NCI-H2196 treated with DMSO at 0.1 percent for 48 hours (cell line): ENCODE results near the gene HEXD.
"Not testable (repeated sequence)": the region's sequence is repeated elsewhere in the genome, so short reads cannot be mapped to it uniquely, and the experiment has no call there.

Source experiments
- DNase-seq: peaks from one replicate; lab custom pipeline; 2025; ENCODE audit not compliant: unreplicated experiment; lab: John Stamatoyannopoulos, UW

Gene HEXD

DNA sequence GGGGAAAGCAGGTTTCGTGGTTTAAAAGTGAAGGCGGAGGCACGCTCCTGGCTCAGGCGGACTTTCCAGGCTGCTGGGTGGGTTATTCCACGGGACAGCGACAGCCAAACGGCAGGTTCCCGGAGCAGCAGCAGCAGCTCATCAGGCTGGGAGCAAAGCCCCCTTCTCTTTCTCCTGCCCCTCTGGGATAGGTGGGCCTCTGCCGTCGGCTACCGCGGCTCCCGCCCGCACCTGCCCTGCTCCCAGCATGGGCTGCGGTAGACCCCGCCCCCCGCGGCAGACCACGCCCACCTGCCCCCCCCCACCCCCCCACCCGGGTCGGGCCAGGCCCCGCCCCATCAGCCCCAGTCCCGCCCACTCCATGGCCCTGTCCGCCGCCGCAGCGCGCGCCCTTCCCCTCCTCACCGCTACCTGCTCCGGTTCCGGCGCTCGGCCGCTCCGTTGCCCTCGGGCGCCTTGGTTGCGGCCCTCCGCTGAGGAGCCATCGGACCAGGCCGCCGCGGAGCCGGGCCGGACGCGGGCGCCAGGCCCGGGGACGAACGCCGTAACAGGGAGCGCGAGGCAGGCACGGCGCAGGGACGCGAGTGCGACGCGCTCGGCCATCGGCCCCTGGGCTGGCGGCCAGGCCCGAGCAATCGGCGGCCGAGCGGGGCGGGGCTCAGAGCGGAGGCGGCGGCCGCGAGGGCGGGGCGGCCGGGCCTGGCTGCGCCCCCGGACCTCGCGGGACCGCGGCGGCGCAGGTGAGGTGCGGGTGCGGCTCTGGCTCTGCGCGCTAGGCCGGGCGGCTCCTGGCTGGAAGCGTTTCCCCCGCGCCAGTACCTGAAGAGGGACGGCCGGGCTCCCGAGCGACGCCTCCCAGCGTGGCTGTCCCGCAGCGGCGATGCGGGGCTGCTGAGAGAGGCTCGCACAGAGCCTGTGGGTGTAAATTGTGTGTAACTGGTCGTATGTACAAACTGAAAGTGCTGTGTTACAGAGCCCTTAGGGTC, at the start of gene HEXD, which contains the start of gene OGFOD3:
Gene HEXD (plus strand): TSS at position 347 of the 986 bp plus-strand sequence. CDS start 1,453 bp downstream, outside the sequence.
Gene OGFOD3 (minus strand): TSS at position 586 of the 986 bp plus-strand sequence. CDS start 101 bp downstream, at position 485.
- DNase-seq = peak; percentile 90

DNA sequence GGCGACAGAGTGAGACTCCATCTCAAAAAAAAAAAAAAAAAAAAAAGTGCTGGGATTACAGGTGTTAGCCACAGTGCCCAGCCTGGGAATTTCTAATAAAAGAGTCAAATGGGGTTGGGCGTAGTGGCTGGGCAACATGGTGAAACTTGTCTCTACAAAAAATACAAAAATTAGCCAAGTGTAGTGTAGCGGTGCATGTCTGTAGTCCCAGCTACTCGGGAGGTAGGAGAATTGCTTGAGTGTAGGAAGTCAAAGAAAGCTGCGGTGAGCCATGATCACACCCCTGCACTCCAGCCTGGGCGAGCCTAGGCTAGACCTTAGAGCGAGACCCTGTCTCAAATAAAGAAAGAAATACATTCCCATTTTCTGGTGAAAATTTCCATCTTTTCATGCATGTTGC, 48.9 kb upstream of the HEXD start:
- no peak for DNase-seq

DNA sequence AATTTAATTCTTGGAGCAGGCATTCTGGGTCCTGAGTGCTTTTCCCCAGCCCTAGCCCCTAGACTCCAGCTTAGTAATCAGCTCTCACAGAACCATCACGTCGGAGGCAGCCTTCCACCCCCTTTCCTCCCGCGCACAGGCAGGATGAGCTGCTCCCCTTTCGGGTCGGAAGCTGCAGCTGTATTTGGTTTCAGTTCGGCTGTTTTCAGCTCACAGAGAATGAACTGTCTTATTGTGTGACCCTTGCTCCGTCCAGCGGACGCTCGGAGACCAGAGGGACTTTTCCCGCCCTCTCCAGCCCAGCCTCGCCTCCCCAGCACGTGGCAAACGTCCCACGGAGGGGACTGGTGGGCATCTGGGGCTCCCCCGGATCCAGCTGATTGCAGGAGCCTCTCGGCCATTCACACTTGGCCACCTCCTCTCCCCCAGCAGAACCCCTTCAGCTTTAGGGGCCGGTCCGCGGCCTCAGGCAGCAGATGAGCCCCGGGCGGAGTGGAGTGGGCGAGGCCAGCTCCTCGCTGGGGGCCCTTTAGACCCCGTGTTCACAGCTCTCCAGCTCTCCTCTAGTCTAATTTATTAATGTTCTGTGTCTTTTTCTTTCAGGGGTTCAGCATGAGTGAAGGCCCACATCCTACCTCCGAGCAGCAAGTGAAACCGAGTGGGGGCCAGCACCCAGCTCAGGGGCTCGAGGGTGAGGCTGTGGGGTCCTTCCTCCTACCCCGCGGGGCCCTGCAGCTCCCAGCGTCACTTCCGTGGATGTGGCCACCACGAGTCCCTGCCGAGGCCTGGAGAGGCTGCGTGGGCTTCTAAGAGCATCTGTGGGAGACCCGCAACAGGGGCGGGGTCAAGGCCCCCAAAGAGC, 47.4 kb upstream of the HEXD start:
- no peak for DNase-seq

- no peak for DNase-seq
Measured at GRCh38 chr17:82371333-82372248, 46.6 kb upstream of the HEXD start, which contains the start of gene UTS2R. UTS2R (plus strand) TSS chr17:82371765; CDS start chr17:82374325, 2,560 bp downstream.

GRCh38 chr17:82372249-82373071, 45.7 kb upstream of the HEXD start:
- DNase-seq = no peak

GRCh38 chr17:82373072-82373452, 45.1 kb upstream of the HEXD start:
- DNase-seq = not testable (repeated sequence)

- DNase-seq = no peak
Measured at GRCh38 chr17:82373731-82374625, 44.2 kb upstream of the HEXD start.

DNA sequence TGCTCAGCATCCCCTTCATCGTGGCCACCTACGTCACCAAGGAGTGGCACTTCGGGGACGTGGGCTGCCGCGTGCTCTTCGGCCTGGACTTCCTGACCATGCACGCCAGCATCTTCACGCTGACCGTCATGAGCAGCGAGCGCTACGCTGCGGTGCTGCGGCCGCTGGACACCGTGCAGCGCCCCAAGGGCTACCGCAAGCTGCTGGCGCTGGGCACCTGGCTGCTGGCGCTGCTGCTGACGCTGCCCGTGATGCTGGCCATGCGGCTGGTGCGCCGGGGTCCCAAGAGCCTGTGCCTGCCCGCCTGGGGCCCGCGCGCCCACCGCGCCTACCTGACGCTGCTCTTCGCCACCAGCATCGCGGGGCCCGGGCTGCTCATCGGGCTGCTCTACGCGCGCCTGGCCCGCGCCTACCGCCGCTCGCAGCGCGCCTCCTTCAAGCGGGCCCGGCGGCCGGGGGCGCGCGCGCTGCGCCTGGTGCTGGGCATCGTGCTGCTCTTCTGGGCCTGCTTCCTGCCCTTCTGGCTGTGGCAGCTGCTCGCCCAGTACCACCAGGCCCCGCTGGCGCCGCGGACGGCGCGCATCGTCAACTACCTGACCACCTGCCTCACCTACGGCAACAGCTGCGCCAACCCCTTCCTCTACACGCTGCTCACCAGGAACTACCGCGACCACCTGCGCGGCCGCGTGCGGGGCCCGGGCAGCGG, 43.4 kb upstream of the HEXD start:
- DNase-seq = no peak

DNA sequence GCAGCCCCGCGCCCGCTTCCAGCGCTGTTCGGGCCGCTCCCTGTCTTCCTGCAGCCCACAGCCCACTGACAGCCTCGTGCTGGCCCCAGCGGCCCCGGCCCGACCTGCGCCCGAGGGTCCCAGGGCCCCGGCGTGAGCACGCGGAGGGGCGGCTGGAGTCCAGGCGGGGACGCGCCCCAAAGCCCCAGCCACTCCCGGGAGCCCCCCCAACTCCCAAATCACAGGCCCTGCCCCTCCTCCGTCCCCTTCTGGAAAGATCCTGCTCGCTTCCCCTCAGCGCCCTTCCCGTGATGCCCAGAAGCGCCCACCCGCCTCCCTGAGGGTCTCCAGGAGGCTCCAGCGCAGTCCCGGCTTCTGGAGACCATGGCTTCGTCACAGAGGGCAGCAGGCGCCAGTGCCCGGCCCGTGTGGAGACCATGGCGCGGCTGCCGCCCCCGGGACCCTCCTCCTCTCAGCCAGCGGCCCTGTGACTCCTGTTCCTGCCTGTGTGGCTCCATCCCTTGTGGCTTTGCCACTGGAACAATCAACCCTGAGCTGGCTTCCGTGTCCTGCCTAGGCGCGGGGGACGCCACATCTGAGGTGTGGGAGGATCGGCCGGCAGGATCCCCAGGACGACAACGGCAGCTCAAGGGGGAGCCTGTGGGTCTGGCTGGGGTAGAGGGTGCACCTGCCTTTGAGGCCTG, 42.6 kb upstream of the HEXD start:
- no peak for DNase-seq

- no peak for DNase-seq
Measured at GRCh38 chr17:82376042-82376730, 42.0 kb upstream of the HEXD start.

GRCh38 chr17:82377294-82377693, 40.9 kb upstream of the HEXD start:
- DNase-seq = not testable (repeated sequence)

DNA sequence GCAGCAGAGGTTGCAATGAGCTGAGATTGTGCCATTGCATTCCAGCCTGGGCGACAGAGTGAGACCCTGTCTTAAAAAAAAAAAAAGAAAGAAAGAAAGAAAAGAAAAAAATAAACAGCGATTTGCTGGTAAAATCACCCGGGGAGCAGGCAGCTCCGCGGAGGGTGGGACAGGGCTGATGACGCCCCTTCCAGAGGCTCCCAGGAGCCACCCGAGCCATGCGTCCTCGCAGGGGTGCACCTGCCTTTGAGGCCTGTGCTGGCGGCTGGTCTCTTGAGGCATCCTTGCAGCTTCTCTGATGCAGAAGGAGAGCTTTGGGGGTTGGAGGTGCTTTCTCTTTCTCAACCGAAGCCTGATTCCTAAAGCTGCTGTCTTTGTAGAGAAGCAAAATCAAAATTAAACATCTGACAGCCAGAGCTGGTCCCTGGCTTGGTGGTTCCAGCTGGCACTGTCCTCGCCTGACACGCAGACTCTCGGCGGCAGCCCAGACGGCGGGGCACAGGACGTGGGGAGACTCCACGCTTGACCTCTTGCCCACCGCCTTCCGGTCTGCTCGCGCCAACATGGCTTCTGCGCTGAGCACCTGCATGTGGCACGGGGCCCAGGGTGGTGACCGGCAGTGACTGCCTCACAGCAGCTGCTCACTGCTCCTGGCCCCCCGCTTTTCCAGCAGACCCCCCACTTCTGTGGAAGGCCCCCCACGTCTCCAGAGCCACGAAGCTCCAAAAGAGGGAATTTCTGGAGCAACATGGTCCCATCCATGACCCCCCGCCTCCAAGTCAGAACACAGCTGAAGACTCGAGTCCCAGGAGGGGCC, 40.0 kb upstream of the HEXD start:
- DNase-seq = no peak

GRCh38 chr17:82378741-82379021, 39.5 kb upstream of the HEXD start:
- no peak for DNase-seq

- no peak for DNase-seq
Measured at GRCh38 chr17:82380860-82381702, 37.1 kb upstream of the HEXD start.

DNA sequence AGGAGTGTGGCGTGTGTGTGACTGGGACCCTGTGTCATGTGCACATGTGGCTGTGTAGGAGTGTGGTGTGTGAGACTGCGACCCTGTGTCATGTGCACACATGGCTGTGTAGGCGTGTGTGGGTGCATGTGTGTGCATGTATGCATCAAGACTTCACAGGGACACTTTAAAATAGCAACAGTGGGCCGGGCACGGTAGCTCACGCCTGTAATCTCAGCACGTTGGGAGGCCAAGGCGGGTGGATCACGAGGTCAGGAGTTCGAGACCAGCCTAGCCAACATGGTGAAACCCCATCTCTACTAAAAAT, 36.5 kb upstream of the HEXD start:
- not testable (repeated sequence) for DNase-seq
